Fibroblast of peridontal ligament (primary cell): ENCODE measurements around the gene AGXT.

Experiments
- DNase-seq: peaks from one replicate; pipeline ENCODE4 v3.0.0-alpha.2; 2010; ENCODE audit errors: extremely low read depth

Gene AGXT

DNA sequence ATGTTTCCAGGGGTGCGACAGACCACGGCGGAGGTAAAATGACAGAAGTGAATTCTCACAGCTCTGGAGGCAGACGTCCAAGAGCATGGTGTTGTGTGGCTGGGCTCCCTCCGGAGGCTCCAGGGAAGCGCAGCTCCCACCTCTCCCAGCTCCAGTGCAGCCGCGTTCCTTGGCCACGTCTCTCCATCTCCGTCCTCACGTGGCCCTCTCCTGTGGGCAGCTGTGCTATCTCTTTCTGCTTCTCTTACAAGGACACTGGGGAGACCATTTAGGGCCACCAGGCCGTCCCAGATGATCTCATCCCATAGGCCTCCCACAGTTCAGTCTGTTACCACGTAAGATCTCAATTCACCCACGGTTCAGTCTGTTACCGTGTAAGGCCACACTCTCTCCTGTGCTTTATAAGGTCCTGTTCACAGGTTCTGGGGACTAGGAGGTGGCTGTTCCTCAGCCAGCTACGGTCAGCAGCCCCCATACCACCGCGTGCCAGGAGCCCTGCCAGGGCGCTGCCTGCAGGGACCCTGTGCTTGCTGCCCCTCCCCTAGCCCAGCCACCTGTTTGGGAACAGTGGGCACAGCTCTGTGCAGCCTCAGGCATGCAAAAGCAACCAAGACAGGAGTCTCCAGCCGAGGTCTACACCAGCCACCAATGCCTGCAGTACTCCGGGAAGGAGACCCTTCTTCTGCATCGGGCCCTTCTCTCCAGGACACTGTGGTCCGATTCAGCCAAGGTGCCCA is 30.3 kb downstream of the AGXT start:
- DNase-seq: no peak

DNA sequence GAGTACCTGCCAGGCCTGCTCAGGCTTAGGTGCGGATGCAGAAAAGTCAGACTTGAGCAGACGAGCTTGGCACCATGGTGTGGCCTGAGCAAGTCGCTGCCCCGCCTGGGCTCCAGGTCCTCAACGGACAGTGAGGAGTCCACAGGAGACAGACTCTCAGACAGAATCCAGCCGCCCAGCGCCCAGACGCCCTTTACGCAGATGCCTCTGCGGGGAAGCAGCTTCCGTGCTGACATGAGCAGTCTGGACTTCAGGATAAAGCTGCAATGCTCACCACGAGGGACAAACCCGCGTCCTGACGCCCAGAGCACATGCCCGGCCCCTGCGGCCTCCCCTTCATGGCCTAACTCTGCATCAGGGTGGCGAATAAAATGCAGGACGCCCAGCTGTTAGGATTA is 30.8 kb downstream of the AGXT start:
- DNase-seq: no peak

DNA sequence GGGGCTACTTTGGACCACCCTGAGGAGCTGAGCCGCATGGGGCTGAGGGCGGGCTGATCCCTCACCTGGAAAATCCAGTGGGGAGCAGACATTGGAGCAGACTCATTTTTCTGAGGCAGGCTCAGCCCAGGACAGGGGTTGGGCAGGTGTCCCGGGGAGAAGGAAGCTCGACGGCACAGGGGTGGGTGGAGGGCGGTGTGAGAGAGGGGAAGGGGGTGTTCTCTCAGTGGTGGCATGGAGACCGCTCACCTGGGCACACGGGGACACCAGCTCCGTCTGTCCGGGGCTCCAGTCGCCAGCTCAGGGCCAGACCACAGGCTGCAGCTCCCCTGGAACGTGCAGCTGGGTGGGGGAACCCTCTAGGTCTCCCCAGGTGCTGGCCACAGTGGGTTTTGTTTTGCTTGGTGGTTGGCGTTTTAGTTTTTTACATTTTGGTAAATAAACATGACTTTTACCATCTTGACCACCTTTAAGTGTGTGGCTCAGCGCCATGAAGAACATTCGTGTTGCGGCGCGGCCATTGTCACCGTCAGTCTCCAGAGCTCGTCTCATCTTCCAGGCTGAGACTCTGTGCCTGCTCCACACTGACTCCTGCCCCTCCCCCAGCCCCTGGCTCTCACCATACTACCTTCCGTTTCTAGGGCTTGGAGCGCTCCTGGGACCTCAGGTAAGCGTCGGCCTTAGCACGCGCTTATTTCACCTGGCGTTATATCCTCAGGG is 31.7 kb downstream of the AGXT start:
- no peak for DNase-seq

DNA sequence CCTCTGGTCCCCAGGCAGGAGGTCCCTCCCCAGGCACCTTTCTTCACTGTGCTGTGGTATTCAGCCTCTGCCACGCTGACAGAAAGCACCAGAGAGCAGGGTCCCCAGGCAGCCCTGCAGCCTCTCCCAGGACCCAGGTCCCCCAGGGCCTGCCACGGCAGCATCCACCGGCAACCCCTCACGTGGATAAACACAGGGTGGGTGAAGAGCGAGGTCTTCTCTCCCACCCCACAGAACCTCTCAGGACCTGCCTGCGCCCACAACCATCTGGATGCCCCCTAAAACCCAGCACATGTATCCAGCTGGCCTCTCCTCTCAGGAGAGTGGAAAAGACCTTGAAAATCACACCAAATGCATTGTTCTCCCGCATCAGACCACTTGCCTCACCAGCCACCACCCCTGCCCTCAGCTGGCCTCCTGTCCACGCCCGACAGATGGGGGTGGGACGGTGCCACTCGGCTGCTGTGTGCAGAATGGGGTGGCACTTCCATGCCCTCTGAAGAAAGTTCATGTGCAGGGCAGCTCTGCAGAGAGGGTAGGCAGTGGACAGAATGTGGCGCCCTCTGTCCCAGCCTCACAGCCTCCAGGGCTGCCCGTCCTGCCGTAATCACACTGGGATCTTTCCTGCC is 33.5 kb downstream of the AGXT start:
- DNase-seq: no peak

DNA sequence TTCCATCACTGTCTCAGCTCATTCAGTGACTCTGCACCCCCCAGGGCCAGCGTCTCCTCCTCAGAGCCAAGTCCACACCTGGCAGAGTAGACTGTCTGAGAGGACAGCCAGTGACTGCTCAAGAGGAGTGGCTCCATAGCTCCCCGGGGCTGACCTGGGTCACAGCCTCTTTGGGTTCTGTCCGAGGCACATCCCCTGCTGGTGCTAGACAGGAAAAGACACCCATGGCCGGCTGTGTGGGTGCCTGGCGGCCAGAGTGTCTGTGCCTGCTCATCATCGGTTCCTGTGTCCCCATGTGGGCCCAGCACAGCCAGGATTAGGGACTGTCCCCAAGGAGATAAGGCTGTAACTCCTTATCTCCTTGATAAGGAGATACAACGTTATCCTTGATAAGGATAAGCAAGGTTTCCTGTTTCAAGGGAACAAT is 34.0 kb downstream of the AGXT start:
- no peak for DNase-seq

DNA sequence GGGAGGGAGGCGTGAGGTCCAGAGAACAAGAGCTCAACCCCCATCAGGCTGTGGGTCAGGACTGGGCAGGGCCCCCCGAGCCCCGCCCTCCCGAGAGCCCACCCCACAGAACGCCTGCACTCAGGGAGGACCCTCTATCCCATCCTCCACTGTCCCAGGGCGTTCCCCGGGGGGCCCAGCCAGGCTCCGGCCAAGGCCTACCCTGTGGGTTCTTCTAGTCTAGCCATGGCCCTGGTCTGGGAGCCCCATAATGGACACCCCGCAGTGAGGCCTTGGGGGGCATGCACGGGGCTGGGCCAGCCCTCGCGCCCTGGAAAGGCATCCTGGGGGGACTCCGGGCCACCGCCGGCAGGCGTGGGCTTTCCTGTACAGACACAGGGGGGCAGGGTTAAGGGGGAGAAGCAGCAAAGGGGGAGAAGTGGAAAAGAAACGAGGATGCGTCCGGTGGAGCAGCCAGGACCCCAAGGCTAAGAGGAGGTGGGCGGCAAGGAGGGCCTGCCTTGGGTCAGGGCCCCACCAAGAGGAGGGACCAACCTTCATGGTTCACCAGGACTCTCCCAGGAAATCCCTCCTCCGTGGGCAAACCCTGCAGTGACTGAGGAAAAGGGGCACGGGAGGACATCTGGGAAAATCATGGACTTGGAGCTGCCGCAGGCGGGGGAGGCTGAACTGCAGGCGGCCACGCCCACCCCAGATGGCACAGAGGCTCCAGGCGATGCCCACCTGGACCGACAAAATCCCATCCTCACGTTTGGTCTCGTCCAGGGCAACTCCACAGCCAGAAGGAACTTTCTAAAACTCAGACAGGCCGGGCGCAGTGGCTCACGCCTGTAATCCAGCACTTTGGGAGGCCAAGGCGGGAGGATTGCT is 34.8 kb downstream of the AGXT start:
- DNase-seq: no peak

DNA sequence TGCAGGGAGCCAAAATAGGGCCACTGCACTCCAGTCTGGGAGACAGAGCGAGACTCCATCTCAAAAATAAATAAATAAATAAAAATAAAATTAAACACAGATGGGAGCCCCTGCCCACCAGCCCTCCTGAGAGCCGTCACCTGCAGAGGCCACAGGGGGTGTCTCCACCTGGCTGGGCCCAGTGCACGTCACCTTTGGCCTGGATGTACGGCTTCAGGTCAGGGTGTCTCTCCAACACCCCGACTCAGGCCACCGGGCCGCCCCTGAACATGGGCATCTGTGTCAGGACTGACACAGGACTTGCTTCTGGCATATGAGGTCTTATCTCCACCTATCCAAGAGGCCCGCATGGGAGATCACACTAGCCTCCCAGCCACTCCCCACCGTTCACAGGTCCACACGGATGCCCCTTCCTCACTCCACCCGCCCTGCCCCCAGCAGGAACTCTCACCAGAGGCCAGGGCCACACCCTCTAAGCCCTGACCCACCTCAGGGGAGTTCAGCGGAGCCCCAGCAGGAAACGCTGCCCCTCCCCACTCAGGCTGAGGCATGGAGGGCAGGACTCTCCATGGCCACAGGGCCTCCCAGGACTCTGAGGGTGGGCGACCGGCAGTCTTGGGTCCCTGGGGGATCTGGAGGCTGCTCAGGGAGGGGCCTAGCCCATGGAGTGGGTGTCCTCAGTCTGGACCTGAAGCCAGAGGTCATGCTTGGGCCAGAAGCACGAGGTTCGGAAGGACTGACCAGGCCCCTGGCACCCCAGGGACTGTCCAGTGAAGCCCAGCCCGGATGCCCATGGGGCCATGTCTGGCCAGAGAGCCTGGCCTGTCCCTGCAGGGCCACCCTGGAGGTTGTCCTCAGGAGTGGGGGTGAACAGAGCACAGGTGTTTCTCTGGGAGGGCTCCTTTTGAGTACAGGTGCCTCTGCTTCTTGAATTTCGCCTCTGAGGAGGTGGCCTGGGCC is 35.9 kb downstream of the AGXT start:
- DNase-seq: no peak

DNA sequence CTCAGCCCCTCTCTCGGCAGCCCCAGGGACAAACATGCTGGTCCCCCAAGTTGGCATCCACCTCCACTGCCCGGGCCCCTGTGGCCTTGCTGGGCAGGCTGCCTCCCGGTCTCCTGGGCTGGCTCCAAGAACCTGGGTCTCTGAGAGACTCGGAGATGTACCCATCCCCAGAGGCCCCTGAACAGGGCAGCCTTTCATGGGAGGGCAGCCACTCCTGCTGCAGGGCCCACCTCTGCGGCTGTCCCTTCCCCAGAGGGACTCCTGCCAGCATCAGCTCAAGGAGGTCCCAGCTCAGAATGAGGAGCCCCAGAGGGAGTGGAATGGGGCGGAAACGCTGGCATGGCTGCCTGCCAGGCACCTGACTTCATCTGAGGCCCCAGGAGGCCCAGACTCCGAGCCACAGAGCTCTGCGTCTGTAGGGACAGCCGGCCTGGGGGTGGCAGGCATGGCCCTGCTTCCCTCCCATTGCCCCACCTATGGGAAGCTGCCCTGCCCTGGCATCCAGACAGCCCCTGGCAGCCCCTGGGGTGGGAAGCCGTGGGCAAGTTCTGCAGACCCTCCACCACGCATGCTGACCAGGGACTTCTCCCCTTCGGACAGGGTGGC is 36.7 kb downstream of the AGXT start:
- no peak for DNase-seq

DNA sequence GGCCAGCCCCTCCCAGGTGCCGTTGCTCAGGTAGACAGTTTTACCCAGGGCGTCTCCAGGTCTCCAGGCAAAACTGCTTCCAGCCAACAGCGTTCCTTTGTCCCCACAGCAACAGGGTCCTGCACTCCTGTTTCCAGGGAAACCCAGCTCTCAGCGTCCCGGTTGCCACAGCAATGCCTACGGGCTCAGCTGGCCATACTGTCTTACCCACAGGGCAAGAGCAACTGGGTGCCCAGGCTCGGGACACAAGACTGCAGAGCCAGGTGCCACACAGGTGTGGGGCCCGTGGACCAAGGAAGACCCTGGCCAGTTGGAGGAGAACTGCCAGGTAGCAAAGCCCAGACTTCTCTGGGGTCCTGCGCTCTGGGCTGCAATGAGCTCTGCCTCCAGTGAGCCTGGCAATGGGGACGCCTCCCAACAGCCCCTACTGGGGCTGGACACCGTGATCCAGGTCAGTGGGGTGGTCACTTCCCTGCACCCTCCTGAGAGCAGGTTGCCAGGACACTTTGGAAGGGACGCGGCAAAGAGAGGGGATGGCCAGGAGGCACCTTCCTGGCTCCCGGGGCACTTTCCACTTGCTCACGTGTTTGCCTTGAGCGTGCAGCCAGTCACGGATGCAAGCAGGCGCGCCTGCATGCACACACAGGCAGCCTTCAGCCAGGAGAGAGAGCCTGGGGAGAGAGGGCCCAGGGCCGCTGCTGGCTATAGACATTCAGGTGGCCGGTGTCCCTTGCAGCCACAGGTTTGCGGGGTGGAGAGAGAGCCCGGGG is 37.7 kb downstream of the AGXT start, which contains the start of gene CROCC2:
TSS of gene CROCC2 (plus strand) at position 196 of the 770 bp plus-strand sequence. CDS start at position 374, 178 bp downstream.
- no peak for DNase-seq

DNA sequence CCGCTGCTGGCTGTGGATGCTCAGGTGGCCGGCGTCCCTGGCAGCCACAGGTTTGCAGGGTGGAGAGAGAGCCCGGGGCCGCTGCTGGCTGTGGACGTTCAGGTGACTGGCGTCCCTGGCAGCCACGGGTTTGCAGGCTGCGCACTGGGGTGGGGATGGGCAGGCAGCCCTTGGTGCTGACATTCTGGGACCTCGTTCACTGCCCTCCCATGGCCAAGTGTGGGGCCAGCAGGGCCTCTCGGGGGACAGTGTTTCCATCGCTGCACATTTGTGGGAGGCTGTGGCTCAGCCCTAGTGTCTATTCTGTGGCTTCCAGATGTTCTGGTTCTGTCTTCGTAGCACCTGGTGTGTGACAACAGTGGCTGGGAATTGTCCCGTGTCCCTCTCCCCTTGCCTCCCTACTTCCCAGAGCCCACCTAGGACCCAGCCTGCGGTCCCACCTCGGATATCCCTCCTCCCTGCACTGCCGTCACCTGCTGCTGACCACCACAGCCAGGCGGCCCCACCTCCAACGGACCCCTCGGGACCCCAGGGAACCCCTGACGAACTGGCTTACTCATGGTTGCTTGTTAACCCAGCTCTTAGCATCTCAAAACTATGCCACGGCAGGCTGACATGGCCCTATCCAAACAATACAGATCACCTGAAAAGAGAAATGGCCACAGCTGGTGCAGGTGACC is 38.4 kb downstream of the AGXT start:
- no peak for DNase-seq

DNA sequence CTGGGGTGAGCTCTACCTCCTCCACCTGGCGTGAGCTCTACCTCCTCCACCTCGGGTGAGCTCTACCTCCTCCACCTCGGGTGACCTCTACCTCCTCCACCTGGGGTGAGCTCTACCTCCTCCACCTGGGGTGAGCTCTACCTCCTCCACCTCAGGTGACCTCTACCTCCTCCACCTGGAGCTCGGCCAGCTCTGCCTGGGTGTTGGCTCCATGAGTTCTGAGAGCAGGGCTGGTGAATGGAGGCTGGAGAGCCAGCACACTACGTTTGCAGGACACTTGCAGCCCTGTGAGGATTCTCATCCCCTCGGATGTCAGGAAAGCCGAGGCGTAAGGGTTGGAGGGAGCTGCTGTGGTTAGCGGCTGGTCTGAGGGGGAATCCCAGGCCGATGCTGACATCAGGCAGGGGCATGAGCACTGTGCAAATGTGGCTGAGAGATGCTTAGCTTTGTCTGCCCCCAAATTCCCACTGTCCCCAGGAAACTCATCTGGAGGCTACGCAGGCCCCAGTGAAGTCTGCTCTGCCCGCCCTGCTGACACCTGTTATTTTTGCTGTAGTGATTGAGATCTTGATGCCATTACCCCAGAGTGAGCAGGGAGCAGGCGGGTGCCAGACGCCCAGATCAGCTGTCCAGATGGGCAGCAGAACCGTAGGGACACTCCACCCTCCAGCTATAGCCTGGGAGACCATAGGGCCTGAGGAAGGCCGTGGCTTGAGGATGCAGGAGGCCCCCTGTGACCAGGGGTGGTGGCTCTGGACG is 40.8 kb downstream of the AGXT start:
- no peak for DNase-seq

DNA sequence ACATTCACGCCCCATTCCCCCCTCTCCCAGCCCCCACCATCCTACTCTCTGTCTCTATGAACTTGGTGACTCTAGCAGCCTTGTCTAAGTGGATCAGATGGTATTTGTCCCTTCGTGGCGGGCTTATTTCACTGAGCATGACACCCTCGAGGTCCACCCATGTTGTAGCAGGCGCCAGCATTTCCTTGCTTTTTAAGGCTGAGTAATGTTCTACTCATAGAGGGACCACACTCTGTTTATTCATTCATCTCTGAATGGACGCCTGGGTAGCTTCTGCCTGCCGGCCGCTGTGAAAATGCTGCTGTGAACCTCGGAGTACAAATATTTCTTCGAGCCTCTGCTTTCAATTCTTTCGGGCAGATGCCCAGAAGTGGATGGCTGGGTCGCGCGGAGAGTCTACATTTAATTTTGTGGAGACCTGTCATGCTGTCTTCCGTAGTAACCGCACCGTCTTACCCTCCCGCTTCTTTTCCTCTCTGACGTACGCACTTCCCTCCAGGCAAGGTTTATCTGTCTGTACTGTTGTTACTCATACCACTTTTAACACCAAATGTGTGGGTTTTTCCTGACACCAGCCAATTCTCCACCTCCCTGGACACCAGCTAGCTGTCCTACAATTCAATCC is 43.1 kb downstream of the AGXT start:
- peak; percentile 30 for DNase-seq

DNA sequence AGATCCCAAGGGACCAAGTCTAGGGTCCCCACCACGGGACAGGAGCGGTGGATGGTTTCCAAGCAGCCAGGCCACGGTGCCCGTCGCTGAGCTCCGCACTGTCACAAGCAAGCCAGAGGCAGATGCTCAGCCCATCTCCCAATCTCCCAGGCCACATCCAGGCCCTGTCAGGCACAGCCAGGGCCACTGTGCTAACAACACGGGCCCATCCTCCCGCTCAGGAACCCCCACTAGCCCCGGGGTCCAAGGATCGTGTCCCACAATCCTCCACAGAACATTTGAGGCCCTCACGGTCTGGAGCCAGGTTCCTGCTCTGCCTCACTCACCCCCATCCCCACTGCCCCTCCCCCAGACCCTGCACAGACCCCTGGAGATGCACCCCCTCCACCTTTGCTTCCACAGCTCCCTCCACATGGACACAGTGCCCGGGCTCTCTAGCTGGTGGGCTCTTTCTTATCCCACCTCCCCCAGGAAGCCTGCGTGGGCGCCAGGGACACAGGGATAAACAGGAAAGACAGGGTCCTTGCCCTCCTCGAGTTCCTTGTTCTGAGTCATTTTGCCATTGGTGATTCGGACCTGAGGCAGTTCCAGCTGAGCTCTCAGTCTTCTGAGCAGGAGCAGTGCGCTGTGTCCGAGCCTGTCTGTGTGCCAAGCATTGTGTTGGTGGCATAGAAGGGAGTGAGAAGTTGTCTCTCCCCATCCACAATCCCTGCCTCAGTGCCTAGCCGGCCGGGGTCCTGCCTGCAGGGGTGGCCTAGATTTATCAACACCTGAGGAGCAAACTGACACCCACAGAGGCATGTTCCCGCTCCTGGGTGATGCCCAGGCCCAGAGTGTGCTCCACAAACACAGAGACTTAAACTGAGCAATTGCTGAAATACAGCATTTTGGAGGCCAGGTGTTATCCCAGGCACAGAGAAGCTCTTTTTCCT is 44.5 kb downstream of the AGXT start:
- DNase-seq: no peak

DNA sequence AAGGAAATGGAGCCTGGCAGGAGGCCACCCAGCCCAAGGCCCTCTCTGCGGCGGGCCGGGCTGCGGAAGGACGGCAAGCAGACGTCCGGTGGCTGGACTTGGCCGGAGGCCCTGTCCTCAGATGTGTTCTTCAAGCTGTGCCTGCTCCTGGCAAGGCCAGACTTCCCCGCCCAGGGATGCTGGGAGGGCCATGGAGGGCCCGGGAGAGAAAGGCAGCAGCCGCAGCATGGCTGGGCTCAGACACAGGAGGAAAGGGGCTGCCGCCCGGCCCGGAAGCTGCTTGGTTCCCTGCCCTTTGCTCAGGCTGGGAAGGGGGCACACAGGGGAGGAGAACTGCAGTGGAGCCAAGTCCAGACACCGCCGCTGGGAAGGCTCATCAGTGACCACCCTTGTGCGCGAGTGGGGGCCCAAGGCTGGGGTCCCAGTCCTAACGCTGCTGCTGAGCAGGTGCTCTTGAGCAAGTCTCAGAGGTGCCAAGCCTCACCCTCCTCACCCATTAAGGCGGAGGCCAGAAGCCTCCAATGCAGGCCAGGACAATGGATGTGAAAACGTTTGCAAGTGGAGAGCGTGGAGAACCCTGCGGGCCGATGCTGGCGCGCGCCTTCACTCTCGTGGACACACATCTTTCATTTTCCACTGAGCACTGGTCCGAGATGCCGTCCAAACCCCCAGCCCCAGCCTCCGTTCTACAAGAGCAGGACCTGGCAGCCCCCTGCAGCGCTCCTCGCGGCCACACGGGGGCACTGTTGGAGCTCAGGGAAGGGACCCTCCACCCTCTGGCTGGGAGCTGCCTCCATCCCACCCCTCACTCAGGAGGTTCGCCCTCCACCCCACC is 45.4 kb downstream of the AGXT start:
- peak; percentile 47 for DNase-seq

DNA sequence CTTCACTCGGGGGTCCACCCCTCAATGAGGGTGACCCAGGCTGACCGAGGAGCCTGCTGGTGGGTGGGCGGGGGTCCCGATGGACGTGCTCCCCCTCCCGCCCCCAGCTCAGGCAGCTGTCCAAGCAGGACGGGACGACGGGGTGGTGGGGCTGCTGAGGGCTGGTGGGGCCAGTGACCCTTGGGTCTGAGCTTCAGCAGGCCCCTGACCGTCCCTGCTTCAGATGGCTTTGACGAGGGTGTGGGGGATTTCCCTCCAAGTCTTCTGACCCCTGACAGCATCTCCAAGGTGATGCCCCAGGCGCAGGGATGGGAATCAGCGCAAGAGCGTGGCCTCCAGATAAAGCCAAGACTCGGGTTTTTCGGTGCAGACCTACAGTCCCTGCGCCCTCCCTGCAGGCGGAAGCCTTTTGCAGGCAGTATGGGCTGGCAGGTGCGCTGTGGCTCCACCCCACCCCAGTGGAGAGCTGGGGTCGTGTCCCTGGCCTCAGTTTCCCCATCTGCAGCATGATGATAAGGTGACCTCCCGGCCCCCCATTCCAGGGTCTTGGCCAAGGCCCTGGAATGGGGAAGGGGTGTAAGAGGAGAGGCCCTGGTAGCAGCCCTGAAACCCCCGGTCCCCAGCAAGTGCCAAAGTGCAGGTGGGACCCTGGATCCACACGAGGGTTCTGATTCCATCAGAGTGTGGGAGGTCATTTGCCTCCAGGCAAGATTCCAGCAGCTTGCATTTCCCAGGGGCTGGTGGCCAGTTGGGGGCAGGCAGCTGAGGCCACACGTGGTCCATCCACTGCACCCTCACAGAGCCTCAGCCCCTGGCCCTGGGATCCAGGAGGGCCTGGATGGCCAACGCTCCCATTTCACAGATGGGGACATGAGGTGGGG is 46.3 kb downstream of the AGXT start:
- no peak for DNase-seq
